CD4-positive, alpha-beta T cell (primary cell): ENCODE results near the gene GATAD2B. TPM values are rescaled to one million over a fixed set of nuclear protein-coding genes. Genes with fewer than 3 reads are reported as not detected.

Experiments
- ATAC-seq: fragments of 200-7000 bp; cut with Tn5 transposase; one replicate; pipeline ENCODE4 v1.10.0; 2022; ENCODE audit warnings: mild to moderate bottlenecking; ENCODE audit not compliant: poor library complexity
- CTCF ChIA-PET: fragments of 350-600 bp; sonication (Branson Sonifier 250); formaldehyde crosslinking; loops from one replicate; lab custom pipeline; 2021; ENCODE audit warnings: antibody characterized with exemption, inconsistent platforms; lab: Charles Lee
- POLR2A ChIA-PET: fragments of 350-600 bp; sonication (Branson Sonifier 250); formaldehyde crosslinking; loops from one replicate; lab custom pipeline; 2021; ENCODE audit warnings: antibody characterized with exemption, inconsistent platforms; lab: Charles Lee
- DNase-seq, 14 experiments: peaks; one replicate each; pipeline ENCODE4 v3.0.0-alpha.2; 2013 to 2020; ENCODE audit warnings: mixed read lengths in 2 of 14
- H3K27ac ChIP-seq, 2 donors: one replicate each; pipeline versions ENCODE4 v1.5.1 to v1.7.0; 2013; ENCODE audit warnings: low read length in 2 of 2, low read depth in 1 of 2, mild to moderate bottlenecking in 1 of 2
- H3K27me3 ChIP-seq, 2 experiments: 1 replicate in 1 of 2; 2 replicates in 1 of 2; pipeline versions ENCODE4 v1.6.1 to v1.7.0; 2013; ENCODE audit warnings: low read length in 2 of 2, control low read depth in 1 of 2, mild to moderate bottlenecking in 1 of 2, moderate library complexity in 1 of 2; ENCODE audit not compliant: insufficient read depth in 2 of 2, control insufficient read depth in 1 of 2
- H3K36me3 ChIP-seq: one replicate; pipeline ENCODE4 v1.6.1; 2013; ENCODE audit warnings: low read length, control low read depth; ENCODE audit not compliant: insufficient read depth
- H3K4me1 ChIP-seq: one replicate; pipeline ENCODE4 v1.6.1; 2013; ENCODE audit warnings: low read length, control low read depth; ENCODE audit not compliant: insufficient read depth
- H3K4me3 ChIP-seq: one replicate; pipeline ENCODE4 v1.5.1; 2013; ENCODE audit warnings: mild to moderate bottlenecking, low read length, moderate library complexity
- H3K9me3 ChIP-seq, 2 experiments: 1 replicate in 1 of 2; 2 replicates in 1 of 2; pipeline versions ENCODE4 v1.6.1 to v1.7.0; 2013; ENCODE audit warnings: low read length in 2 of 2, mild to moderate bottlenecking in 2 of 2, control low read depth in 1 of 2, moderate library complexity in 1 of 2; ENCODE audit not compliant: control insufficient read depth in 1 of 2, insufficient read depth in 1 of 2
- H3K27ac Mint-ChIP-seq: one replicate; pipeline ENCODE4 v1.8.0; 2020; ENCODE audit warnings: mixed read lengths
- H3K27me3 Mint-ChIP-seq: one replicate; pipeline ENCODE4 v1.8.0; 2021; ENCODE audit warnings: mixed read lengths
- H3K36me3 Mint-ChIP-seq: one replicate; pipeline ENCODE4 v1.8.0; 2021; ENCODE audit warnings: low read depth, mixed read lengths
- H3K4me1 Mint-ChIP-seq: one replicate; pipeline ENCODE4 v1.8.0; 2021; ENCODE audit warnings: low read depth, mixed read lengths
- H3K4me3 Mint-ChIP-seq: one replicate; pipeline ENCODE4 v1.8.0; 2020; ENCODE audit warnings: mild to moderate bottlenecking, mixed read lengths
- H3K9me3 Mint-ChIP-seq: one replicate; pipeline ENCODE4 v1.8.0; 2020; ENCODE audit warnings: mixed read lengths
- intact Hi-C, 2 experiments: fragments of 100-400 bp; cut with DNase I in 1 of 2; cut with micrococcal nuclease in 1 of 2; formaldehyde crosslinking; loops; one replicate each; pipeline versions ENCODE4 v1.15.1 to v1.9.0; 2023 to 2025; cut with DNase I, micrococcal nuclease
- total RNA-seq, 174 experiments: library from RNA in 2 of 174; stranded (reverse) in 2 of 174; gene quantifications; one replicate each; pipeline ENCODE4 v1.2.3 and lab custom pipeline; 2021 to 2026
- TF ChIP-seq, protein P1 (sequence below): fragments of 200-600 bp; IDR thresholded peaks from one replicate; pipeline ENCODE4 v1.8.0; 2022; ENCODE audit warnings: antibody characterized with exemption, mild to moderate bottlenecking

Gene GATAD2B
- total RNA-seq, 2 experiments from 2014 or later = 51.6 to 52.3 TPM

DNA sequence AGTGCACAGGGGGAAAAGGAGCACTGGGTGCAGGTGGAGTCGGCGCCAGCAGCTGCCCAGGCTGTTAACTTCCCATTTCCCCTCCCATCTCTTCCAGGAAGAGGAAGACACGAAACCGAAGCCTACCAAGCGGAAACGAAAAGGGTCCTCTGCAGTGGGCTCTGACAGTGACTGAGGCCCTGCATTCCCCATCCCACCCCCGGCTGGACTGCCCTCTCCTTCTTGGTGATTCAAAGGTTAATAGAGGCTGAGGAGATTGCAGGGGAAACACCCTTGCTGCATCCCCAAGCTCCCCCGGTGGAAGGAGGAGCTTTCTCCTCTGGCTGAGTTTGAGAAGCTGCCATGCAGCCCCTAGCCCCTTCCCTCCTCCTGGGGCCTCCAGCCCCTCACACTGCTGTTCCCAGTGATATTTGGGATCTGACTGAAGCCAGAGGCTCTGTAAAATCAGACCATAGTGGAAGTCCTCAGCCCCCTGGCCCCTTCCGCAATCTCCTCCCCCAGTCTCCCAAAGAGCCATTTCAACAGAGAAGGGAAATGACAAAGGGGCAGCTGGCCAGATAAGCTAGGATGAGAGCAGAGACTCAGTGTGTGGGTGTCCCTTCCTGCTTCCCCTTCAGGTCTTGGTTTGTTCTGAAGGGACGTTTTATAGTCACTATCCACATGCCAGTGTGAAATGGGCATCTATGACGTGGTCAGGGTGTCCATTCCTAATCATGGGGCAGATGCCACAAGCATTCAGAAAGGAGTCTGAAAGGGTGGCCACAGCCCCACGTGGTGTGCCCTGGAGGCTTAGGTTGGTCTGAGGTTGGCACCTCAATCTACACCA is 149.5 kb downstream of the GATAD2B start:
- CTCF ChIA-PET = no interaction called here

DNA sequence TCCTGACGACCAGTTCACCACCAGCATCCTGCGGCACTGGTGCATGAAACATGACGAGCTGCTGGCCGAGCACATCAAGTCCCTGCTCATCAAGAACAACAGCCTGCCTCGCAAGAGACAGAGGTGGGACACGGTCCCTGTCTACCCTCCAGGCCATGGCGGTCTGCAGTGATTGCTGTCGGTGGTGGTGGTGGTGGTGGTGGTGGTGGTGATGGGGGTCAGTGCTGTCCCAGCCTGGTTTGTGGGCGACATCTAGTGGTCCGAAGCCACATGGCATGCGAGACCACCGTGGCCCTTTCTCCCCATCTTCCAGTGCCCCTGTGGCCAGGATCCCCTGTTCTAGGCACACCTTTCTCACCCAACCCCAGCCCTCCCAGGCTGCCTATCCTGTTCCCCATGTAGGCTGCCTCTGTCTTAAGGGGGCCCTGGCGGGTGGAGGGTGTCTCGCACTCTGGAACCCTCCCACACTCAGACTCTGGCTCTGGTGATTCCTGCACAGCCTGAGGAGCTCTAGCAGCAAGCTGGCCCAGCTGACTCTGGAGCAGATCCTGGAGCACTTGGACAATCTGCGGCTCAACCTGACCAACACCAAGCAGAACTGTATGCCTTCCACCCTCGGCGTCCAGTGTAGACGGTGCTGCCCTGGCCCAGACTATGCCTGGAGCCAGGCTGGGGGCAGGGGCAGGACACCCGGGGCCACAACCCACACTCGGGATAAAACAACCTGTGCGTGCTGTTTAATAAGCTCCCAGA is 150.8 kb downstream of the GATAD2B start:
- Mint-ChIP-seq H3K4me3 (no peak overlapping the region), H3K36me3 (peaks cover 41% of the 10 kb centered on the region), H3K9me3 (no peaks in the 10 kb centered on the region), H3K4me1 (peaks cover 16% of the 10 kb centered on the region), H3K27ac (no peak overlapping the region), H3K27me3 (no peaks in the 10 kb centered on the region)
- H3K4me3 ChIP-seq = no peak overlapping the region
- no peaks in the 10 kb centered on the region for H3K9me3 ChIP-seq
- TF ChIP-seq, protein P1, sequence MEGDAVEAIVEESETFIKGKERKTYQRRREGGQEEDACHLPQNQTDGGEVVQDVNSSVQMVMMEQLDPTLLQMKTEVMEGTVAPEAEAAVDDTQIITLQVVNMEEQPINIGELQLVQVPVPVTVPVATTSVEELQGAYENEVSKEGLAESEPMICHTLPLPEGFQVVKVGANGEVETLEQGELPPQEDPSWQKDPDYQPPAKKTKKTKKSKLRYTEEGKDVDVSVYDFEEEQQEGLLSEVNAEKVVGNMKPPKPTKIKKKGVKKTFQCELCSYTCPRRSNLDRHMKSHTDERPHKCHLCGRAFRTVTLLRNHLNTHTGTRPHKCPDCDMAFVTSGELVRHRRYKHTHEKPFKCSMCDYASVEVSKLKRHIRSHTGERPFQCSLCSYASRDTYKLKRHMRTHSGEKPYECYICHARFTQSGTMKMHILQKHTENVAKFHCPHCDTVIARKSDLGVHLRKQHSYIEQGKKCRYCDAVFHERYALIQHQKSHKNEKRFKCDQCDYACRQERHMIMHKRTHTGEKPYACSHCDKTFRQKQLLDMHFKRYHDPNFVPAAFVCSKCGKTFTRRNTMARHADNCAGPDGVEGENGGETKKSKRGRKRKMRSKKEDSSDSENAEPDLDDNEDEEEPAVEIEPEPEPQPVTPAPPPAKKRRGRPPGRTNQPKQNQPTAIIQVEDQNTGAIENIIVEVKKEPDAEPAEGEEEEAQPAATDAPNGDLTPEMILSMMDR = no peak
- intact Hi-C loops = no loop called here
- ATAC-seq (no peak), DNase-seq (no peak)
- peaks cover 21% of the 10 kb centered on the region for H3K4me1 ChIP-seq
- no peaks in the 10 kb centered on the region for H3K27me3 ChIP-seq
- peaks cover 56% of the 10 kb centered on the region for H3K36me3 ChIP-seq
- ChIA-PET CTCF (interaction anchor here (0.6 kb wide), 1 partner anchor 201 kb away, joined by 5 read pairs; no protein-coding TSS in a partner anchor), POLR2A (no interaction called here)
- H3K27ac ChIP-seq = no peak overlapping the region

More for the DNA sequence above, 149.5 kb downstream of the GATAD2B start:
- DNase-seq (peak in 2 of 14 experiments; percentile 46 to 64), ATAC-seq (no peak)
- TF ChIP-seq, protein P1 = no peak
- peaks cover 30% of the 10 kb centered on the region for H3K36me3 Mint-ChIP-seq
- POLR2A ChIA-PET = interaction anchor here (0.7 kb wide), 1 partner anchor 127 kb away, joined by 7 read pairs; no protein-coding TSS in a partner anchor
- no peaks in the 10 kb centered on the region for H3K9me3 ChIP-seq
- H3K27me3 ChIP-seq = no peaks in the 10 kb centered on the region
- no peaks in the 10 kb centered on the region for H3K9me3 Mint-ChIP-seq
- peaks cover 16% of the 10 kb centered on the region for H3K4me1 Mint-ChIP-seq
- no peaks in the 10 kb centered on the region for H3K27me3 Mint-ChIP-seq
- peak overlapping the region; percentile 58 for H3K4me3 Mint-ChIP-seq
- intact Hi-C loops = no loop called here
- peaks cover 25% of the 10 kb centered on the region for H3K4me1 ChIP-seq
- H3K27ac Mint-ChIP-seq = peak overlapping the region; percentile 14
- H3K36me3 ChIP-seq = peaks cover 43% of the 10 kb centered on the region
- no peak overlapping the region for H3K27ac ChIP-seq
- no peak overlapping the region for H3K4me3 ChIP-seq

DNA sequence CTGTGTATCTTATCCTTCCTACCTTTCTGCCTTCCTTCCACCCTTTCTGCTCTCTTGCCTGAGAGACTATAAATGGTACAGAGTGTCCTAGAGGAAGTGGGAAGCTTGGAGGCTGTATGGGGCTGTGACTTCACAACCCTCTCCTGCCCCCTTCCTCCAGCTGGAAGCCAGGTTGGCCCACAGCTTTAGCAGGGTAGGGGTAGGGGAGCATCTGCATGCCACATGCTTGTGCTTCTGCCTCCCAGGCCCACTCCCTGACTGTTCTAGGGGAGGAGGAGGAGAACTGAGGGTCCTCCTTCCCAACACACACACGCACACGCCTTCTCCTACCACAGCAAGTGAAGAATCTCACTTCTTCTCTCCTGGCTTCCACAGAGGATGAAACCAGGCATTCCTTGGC is 151.5 kb downstream of the GATAD2B start:
- TF ChIP-seq, protein P1 = no peak
- Histone ChIP-seq H3K27ac (no peak overlapping the region), H3K27me3 (no peaks in the 10 kb centered on the region), H3K4me1 (peaks cover 14% of the 10 kb centered on the region), H3K9me3 (no peaks in the 10 kb centered on the region), H3K4me3 (no peak overlapping the region), H3K36me3 (peaks cover 60% of the 10 kb centered on the region)
- POLR2A ChIA-PET = no interaction called here
- Mint-ChIP-seq H3K9me3 (no peaks in the 10 kb centered on the region), H3K4me3 (no peak overlapping the region), H3K36me3 (peaks cover 48% of the 10 kb centered on the region), H3K27ac (no peak overlapping the region), H3K4me1 (peaks cover 10% of the 10 kb centered on the region), H3K27me3 (no peaks in the 10 kb centered on the region)
- no peak for ATAC-seq
- CTCF ChIA-PET = no interaction called here
- intact Hi-C loops = no loop called here
- DNase-seq = no peak
